MCF 10A (cell line): ENCODE data around the gene POLN. TPM values are rescaled to one million over a fixed set of nuclear protein-coding genes. Genes with fewer than 3 reads are reported as not detected.

Source experiments
- BruUV-seq: library from RNA; stranded (reverse); fragments of 400-500 nt; replicated peaks from 2 replicates; lab custom pipeline; 2021; lab: Mats Ljungman, UMichigan
- CTCF ChIA-PET: fragments of 300-600 bp; sonication (Branson Sonifier 250); formaldehyde crosslinking; extraction: SDS; loops from one replicate; lab custom pipeline; 2021; ENCODE audit warnings: antibody characterized with exemption, inconsistent platforms; lab: Yijun Ruan, JAX
- POLR2A ChIA-PET: fragments of 300-600, 350-650 bp; sonication (Branson Sonifier 250); formaldehyde crosslinking; extraction: SDS; loops from one replicate; lab custom pipeline; 2020; ENCODE audit warnings: antibody characterized with exemption, inconsistent platforms; lab: Yijun Ruan, JAX
- DNase-seq: peaks from one replicate; pipeline ENCODE4 v3.0.0-alpha.2; 2018; ENCODE audit not compliant: unreplicated experiment
- H3K27ac Mint-ChIP-seq: one replicate; pipeline ENCODE4 v1.8.0; 2022; ENCODE audit warnings: mild to moderate bottlenecking, low read depth, mixed read lengths; ENCODE audit not compliant: unreplicated experiment
- H3K27me3 Mint-ChIP-seq: one replicate; pipeline ENCODE4 v1.8.0; 2022; ENCODE audit warnings: mixed read lengths; ENCODE audit not compliant: insufficient read depth, unreplicated experiment
- H3K36me3 Mint-ChIP-seq: one replicate; pipeline ENCODE4 v1.8.0; 2022; ENCODE audit warnings: mild to moderate bottlenecking, moderate library complexity, mixed read lengths; ENCODE audit not compliant: insufficient read depth, unreplicated experiment
- H3K4me1 Mint-ChIP-seq: one replicate; pipeline ENCODE4 v1.8.0; 2022; ENCODE audit warnings: mixed read lengths; ENCODE audit not compliant: insufficient read depth, unreplicated experiment
- H3K4me3 Mint-ChIP-seq: one replicate; pipeline ENCODE4 v1.8.0; 2022; ENCODE audit warnings: mild to moderate bottlenecking, moderate library complexity, mixed read lengths; ENCODE audit not compliant: unreplicated experiment
- H3K9me3 Mint-ChIP-seq: one replicate; pipeline ENCODE4 v1.8.0; 2022; ENCODE audit warnings: mixed read lengths; ENCODE audit not compliant: unreplicated experiment
- CTCF ChIP-seq: fragments of 200-600 bp; IDR thresholded peaks from one replicate; pipeline ENCODE4 v1.8.0; 2022; ENCODE audit warnings: antibody characterized with exemption, mild to moderate bottlenecking; ENCODE audit not compliant: unreplicated experiment
- intact Hi-C: fragments of 100-400 bp; cut with micrococcal nuclease; formaldehyde crosslinking; loops from 2 replicates; pipeline ENCODE4 v1.14.1; 2022
- total RNA-seq: library from RNA; stranded (reverse); gene quantifications from 2 replicates; pipeline ENCODE4 v1.2.3, GENCODE V29; 2022

POLN gene
- total RNA-seq, 1 experiment from 2014 or later = 3.1 TPM

GRCh38 chr4:2044542-2045517, 197.1 kb downstream of the POLN start:
- Mint-ChIP-seq H3K9me3 (no peaks in the 10 kb centered on the region), H3K4me1 (peaks cover 13% of the 10 kb centered on the region), H3K36me3 (no peaks in the 10 kb centered on the region), H3K4me3 (no peak overlapping the region), H3K27me3 (no peaks in the 10 kb centered on the region), H3K27ac (no peak overlapping the region)
- intact Hi-C loops = no loop called here
- DNase-seq = no peak
- no TSS peak for BruUV-seq
- ChIA-PET CTCF (interaction anchor here (0.9 kb wide), 1 partner anchor 260 kb away, joined by 3 read pairs; no protein-coding TSS in a partner anchor), POLR2A (interaction anchor here (0.8 to 1.6 kb wide), 2 partner anchors 9 to 11 kb away, joined by 3 to 5 read pairs; no protein-coding TSS in a partner anchor)
- TF ChIP-seq CTCF = no peak

GRCh38 chr4:2044119-2044485, 197.8 kb downstream of the POLN start:
- Mint-ChIP-seq H3K4me1 (peaks cover 13% of the 10 kb centered on the region), H3K36me3 (no peaks in the 10 kb centered on the region), H3K4me3 (no peak overlapping the region), H3K9me3 (no peaks in the 10 kb centered on the region), H3K27ac (no peak overlapping the region), H3K27me3 (no peaks in the 10 kb centered on the region)
- TF ChIP-seq CTCF = no peak
- no peak for DNase-seq
- CTCF ChIA-PET = no interaction called here
- no TSS peak for BruUV-seq
- intact Hi-C loops = no loop called here
- POLR2A ChIA-PET = no interaction called here

DNA sequence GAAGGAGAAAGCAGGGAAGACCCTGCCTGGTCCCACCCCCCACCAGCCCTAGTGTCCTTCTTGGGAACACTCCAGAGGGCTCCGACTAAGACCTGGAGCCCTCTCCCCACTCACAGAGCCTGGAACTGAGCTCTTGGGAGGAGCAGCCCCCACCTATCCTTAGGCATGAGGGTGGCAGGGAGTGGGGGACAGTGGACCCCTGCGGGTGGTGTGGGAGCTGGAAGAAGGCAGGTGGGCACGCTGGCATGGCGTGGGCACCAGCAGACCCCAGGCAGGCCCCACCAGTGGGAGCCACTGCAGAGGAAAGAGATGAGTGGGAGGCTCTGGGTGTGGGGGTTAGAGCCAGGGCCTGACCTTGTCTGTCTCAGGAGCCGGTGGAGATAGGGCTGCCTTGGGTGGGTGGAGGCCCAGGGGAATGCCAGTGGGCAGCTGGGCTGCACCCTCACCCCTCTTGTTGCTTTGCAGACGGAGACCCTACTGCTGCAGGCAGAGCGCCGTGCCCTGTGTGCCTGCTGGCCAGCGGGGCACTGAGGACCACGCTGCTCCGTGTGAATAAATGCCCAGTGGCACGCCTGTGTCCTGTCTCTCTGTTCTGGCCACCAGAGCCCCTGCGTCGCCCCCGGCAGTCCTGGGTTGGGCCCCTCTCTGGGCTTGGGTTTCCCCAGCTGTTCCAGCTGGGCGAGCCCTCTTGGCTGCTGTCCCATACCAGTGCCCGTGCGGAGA, 198.4 kb downstream of the POLN start:
- Mint-ChIP-seq H3K36me3 (no peaks in the 10 kb centered on the region), H3K9me3 (no peaks in the 10 kb centered on the region), H3K4me3 (no peak overlapping the region), H3K4me1 (peaks cover 13% of the 10 kb centered on the region), H3K27me3 (no peaks in the 10 kb centered on the region), H3K27ac (no peak overlapping the region)
- TF ChIP-seq CTCF = no peak
- CTCF ChIA-PET = no interaction called here
- POLR2A ChIA-PET = interaction anchor here (0.5 kb wide), 1 partner anchor 824 kb away, joined by 3 read pairs; no protein-coding TSS in a partner anchor
- no peak for DNase-seq
- no TSS peak for BruUV-seq
- intact Hi-C loops = no loop called here

- H3K4me1 Mint-ChIP-seq = peaks cover 13% of the 10 kb centered on the region
- H3K27ac Mint-ChIP-seq = no peak overlapping the region
- DNase-seq = no peak
- H3K4me3 Mint-ChIP-seq = peak overlapping the region; percentile 61
- no peak for TF ChIP-seq CTCF
- no TSS peak for BruUV-seq
- POLR2A ChIA-PET = interaction anchor here (0.5 kb wide), 1 partner anchor 824 kb away, joined by 3 read pairs; no protein-coding TSS in a partner anchor
- H3K27me3 Mint-ChIP-seq = no peaks in the 10 kb centered on the region
- H3K9me3 Mint-ChIP-seq = no peaks in the 10 kb centered on the region
- intact Hi-C loops = no loop called here
- H3K36me3 Mint-ChIP-seq = no peaks in the 10 kb centered on the region
- CTCF ChIA-PET = no interaction called here
Measured at GRCh38 chr4:2042947-2043395, 198.9 kb downstream of the POLN start.
